H9 (cell line): ENCODE data around the gene HES1. TPM values are rescaled to one million over a fixed set of nuclear protein-coding genes. Genes with fewer than 3 reads are reported as not detected.

Experiments
- DNase-seq: peaks from one replicate; pipeline ENCODE4 v3.0.0-alpha.2; 2017
- H2AFZ ChIP-seq: one replicate; pipeline ENCODE4 v1.6.1; 2013; ENCODE audit warnings: mild to moderate bottlenecking, low read length, control low read depth, moderate library complexity
- H2AK5ac ChIP-seq: 2 replicates; pipeline ENCODE4 v1.6.1; 2013; ENCODE audit warnings: low read length, control low read depth, mixed read lengths; ENCODE audit not compliant: insufficient read length
- H2BK120ac ChIP-seq: one replicate; pipeline ENCODE4 v1.6.1; 2013; ENCODE audit warnings: low read depth, mild to moderate bottlenecking, low read length, control low read depth, inconsistent platforms; ENCODE audit not compliant: poor library complexity, severe bottlenecking
- H2BK12ac ChIP-seq: 2 replicates; pipeline ENCODE4 v1.6.1; 2013; ENCODE audit warnings: low read length, control low read depth, mixed read lengths, low read depth; ENCODE audit not compliant: insufficient read length
- H2BK15ac ChIP-seq: 2 replicates; pipeline ENCODE4 v1.6.1; 2013; ENCODE audit warnings: low read depth, low read length, control low read depth
- H2BK20ac ChIP-seq: one replicate; pipeline ENCODE4 v1.6.1; 2013; ENCODE audit warnings: low read depth, mild to moderate bottlenecking, low read length, control low read depth, inconsistent platforms; ENCODE audit not compliant: poor library complexity, severe bottlenecking
- H2BK5ac ChIP-seq: 2 replicates; pipeline ENCODE4 v1.6.1; 2013; ENCODE audit warnings: low read length, control low read depth, mixed read lengths; ENCODE audit not compliant: insufficient read length
- H3K14ac ChIP-seq: 2 replicates; pipeline ENCODE4 v1.6.1; 2013; ENCODE audit warnings: low read length, control low read depth; ENCODE audit not compliant: insufficient read depth
- H3K18ac ChIP-seq: 2 replicates; pipeline ENCODE4 v1.6.1; 2013; ENCODE audit warnings: low read depth, mild to moderate bottlenecking, mixed read lengths, low read length, control low read depth; ENCODE audit not compliant: insufficient read length
- H3K23ac ChIP-seq: 2 replicates; pipeline ENCODE4 v1.6.1; 2013; ENCODE audit warnings: low read length, control low read depth, mixed read lengths, low read depth; ENCODE audit not compliant: insufficient read length
- H3K23me2 ChIP-seq: 2 replicates; pipeline ENCODE4 v1.6.1; 2013; ENCODE audit warnings: low read depth, mild to moderate bottlenecking, mixed read lengths, low read length, control low read depth; ENCODE audit not compliant: insufficient read length, poor library complexity, severe bottlenecking
- H3K27ac ChIP-seq: 2 replicates; pipeline ENCODE4 v1.5.1; 2013; ENCODE audit warnings: low read length, control low read depth, mixed read lengths, low read depth; ENCODE audit not compliant: insufficient read length
- H3K27me3 ChIP-seq: 2 replicates; pipeline ENCODE4 v1.6.1; 2013; ENCODE audit warnings: low read length, control low read depth, inconsistent platforms; ENCODE audit not compliant: insufficient read depth
- H3K4ac ChIP-seq: 2 replicates; pipeline ENCODE4 v1.6.1; 2013; ENCODE audit warnings: low read depth, mild to moderate bottlenecking, control low read depth, inconsistent platforms, low read length, moderate library complexity
- H3K4me1 ChIP-seq: 2 replicates; pipeline ENCODE4 v1.6.1; 2013; ENCODE audit warnings: low read length, control low read depth, inconsistent platforms; ENCODE audit not compliant: insufficient read depth
- H3K4me2 ChIP-seq: 2 replicates; pipeline ENCODE4 v1.6.1; 2013; ENCODE audit warnings: low read length, control low read depth, mixed read lengths; ENCODE audit not compliant: insufficient read length, insufficient read depth
- H3K56ac ChIP-seq: 2 replicates; pipeline ENCODE4 v1.6.1; 2013; ENCODE audit warnings: low read depth, mild to moderate bottlenecking, mixed read lengths, low read length, control low read depth; ENCODE audit not compliant: insufficient read length
- H3K79me1 ChIP-seq: 2 replicates; pipeline ENCODE4 v1.6.1; 2013; ENCODE audit warnings: low read depth, mild to moderate bottlenecking, moderate library complexity, low read length, control low read depth, inconsistent platforms; ENCODE audit not compliant: insufficient read depth, poor library complexity, severe bottlenecking
- H3K79me2 ChIP-seq: 2 replicates; pipeline ENCODE4 v1.6.1; 2013; ENCODE audit warnings: low read length, control low read depth, inconsistent platforms; ENCODE audit not compliant: insufficient read depth
- H3K9ac ChIP-seq: 2 replicates; pipeline ENCODE4 v1.6.1; 2013; ENCODE audit warnings: low read length, control low read depth, mixed read lengths; ENCODE audit not compliant: insufficient read length; ENCODE audit errors: extremely low read depth
- H3K9me3 ChIP-seq: one replicate; pipeline ENCODE4 v1.6.1; 2013; ENCODE audit warnings: low read depth, low read length, inconsistent platforms; ENCODE audit not compliant: control insufficient read depth
- H3T11ph ChIP-seq: one replicate; pipeline ENCODE4 v1.6.1; 2013; ENCODE audit warnings: mild to moderate bottlenecking, low read length, control low read depth, inconsistent platforms
- H4K20me1 ChIP-seq: one replicate; pipeline ENCODE4 v1.6.1; 2013; ENCODE audit not compliant: control insufficient read depth, insufficient read length, insufficient read depth
- H4K5ac ChIP-seq: 2 replicates; pipeline ENCODE4 v1.6.1; 2013; ENCODE audit warnings: low read depth, mild to moderate bottlenecking, mixed read lengths, low read length, control low read depth; ENCODE audit not compliant: insufficient read length
- H4K8ac ChIP-seq: replicated peaks from 2 replicates; pipeline ENCODE4 v1.6.1; 2013; ENCODE audit warnings: low read length, control low read depth, mixed read lengths, low read depth; ENCODE audit not compliant: insufficient read length
- H4K91ac ChIP-seq: 2 replicates; pipeline ENCODE4 v1.6.1; 2013; ENCODE audit warnings: low read depth, mild to moderate bottlenecking, moderate library complexity, mixed read lengths, low read length, control low read depth; ENCODE audit not compliant: insufficient read length
- H3K27ac Mint-ChIP-seq, 3 experiments: 2 replicates in 2 of 3; 3 replicates in 1 of 3; pipeline ENCODE4 v1.8.0; 2020 to 2021; ENCODE audit warnings: mixed read lengths in 3 of 3, mild to moderate bottlenecking in 1 of 3, moderate library complexity in 1 of 3
- H3K27me3 Mint-ChIP-seq: 2 replicates; pipeline ENCODE4 v1.8.0; 2021; ENCODE audit warnings: low read depth, mild to moderate bottlenecking, moderate library complexity, mixed read lengths
- H3K36me3 Mint-ChIP-seq, 3 experiments: 2 replicates in 2 of 3; 3 replicates in 1 of 3; pipeline ENCODE4 v1.8.0; 2020 to 2021; ENCODE audit warnings: low read depth in 3 of 3, mixed read lengths in 3 of 3; ENCODE audit not compliant: insufficient read depth in 1 of 3
- H3K4me1 Mint-ChIP-seq, 2 experiments: 2 replicates each; pipeline ENCODE4 v1.8.0; 2020; ENCODE audit warnings: mixed read lengths in 2 of 2
- H3K4me3 Mint-ChIP-seq, 2 experiments: 2 replicates in 1 of 2; 3 replicates in 1 of 2; pipeline ENCODE4 v1.8.0; 2020 to 2021; ENCODE audit warnings: mild to moderate bottlenecking in 2 of 2, mixed read lengths in 2 of 2, moderate library complexity in 1 of 2
- H3K9me3 Mint-ChIP-seq, 2 experiments: 2 replicates in 1 of 2; 3 replicates in 1 of 2; pipeline ENCODE4 v1.8.0; 2020; ENCODE audit warnings: mild to moderate bottlenecking in 2 of 2, mixed read lengths in 2 of 2, moderate library complexity in 1 of 2
- WGBS: extraction: QIAGEN DNeasy Blood & Tissue Kit; methylation state at CpG from one replicate; pipeline ENCODE4 v1.1.7; 2013; ENCODE audit warnings: missing lambda C conversion rate, low lambda C conversion rate, mixed read lengths; ENCODE audit not compliant: insufficient read length; ENCODE audit errors: extremely low coverage; 5-methylcytosine and 5-hydroxymethylcytosine counted together
- total RNA-seq: library from RNA; stranded (reverse); gene quantifications from 2 replicates; pipeline ENCODE4 v1.2.1, GENCODE V29; 2021
- TF ChIP-seq, protein P1 (sequence below): fragments of 200-600 bp; sonication (generic); conservative IDR thresholded peaks from 3 replicates; pipeline ENCODE4 v1.8.0; 2021; ENCODE audit warnings: antibody characterized with exemption, mild to moderate bottlenecking

Gene HES1
- total RNA-seq, 1 experiment from 2014 or later, result 23.2 TPM

DNA sequence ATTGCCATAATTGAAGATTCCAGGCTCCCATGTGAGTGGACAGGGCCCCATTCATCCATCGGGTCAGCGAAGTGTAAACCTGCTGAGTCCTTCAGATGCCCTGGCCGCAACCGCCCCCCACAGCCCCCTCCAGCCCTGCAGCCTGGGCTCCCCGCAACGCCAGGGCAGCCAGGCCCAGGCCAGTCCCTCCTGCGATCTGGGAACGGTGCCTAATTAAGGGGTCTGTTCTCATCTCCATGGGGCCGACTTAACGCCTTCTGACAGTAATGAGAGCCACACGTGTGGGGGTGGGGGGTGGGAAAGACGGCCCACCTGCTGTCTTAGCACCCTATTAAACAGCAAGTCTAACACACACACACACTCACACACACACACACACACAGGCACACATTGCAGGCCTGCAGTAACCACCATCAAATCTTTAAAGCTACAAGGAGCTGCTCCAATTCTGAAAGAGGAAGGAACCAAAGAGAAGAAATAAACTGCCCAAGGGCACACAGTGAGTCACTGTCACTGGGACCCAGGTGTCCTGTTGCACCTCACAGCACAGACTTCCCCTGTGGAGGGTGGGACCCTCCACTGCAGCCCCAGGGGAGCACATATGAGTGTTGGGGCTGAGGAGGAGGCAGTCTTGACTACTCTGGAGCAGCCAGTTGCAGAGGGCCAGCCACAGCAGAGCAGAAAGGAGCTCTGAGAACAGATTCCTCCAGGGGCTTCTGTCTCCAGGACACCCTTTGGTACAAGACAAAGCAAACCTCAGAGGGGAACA, 31.8 kb upstream of the HES1 start:
- TF ChIP-seq, protein P1, sequence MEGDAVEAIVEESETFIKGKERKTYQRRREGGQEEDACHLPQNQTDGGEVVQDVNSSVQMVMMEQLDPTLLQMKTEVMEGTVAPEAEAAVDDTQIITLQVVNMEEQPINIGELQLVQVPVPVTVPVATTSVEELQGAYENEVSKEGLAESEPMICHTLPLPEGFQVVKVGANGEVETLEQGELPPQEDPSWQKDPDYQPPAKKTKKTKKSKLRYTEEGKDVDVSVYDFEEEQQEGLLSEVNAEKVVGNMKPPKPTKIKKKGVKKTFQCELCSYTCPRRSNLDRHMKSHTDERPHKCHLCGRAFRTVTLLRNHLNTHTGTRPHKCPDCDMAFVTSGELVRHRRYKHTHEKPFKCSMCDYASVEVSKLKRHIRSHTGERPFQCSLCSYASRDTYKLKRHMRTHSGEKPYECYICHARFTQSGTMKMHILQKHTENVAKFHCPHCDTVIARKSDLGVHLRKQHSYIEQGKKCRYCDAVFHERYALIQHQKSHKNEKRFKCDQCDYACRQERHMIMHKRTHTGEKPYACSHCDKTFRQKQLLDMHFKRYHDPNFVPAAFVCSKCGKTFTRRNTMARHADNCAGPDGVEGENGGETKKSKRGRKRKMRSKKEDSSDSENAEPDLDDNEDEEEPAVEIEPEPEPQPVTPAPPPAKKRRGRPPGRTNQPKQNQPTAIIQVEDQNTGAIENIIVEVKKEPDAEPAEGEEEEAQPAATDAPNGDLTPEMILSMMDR, result no peak
- Histone ChIP-seq H4K91ac (no peak overlapping the region), H3K56ac (no peak overlapping the region), H3K14ac (no peak overlapping the region), H3K18ac (no peak overlapping the region), H3K9me3 (no peaks in the 10 kb centered on the region), H3K79me1 (no peaks in the 10 kb centered on the region), H4K20me1 (no peaks in the 10 kb centered on the region), H3K79me2 (no peaks in the 10 kb centered on the region), H2AK5ac (no peak overlapping the region), H4K8ac (no peak overlapping the region), H2BK120ac (no peak overlapping the region), H4K5ac (no peak overlapping the region), H2BK15ac (no peak overlapping the region), H2BK5ac (no peak overlapping the region), H3K27me3 (no peaks in the 10 kb centered on the region), H2BK12ac (no peak overlapping the region), H2AFZ (no peak overlapping the region), H3K4me2 (no peak overlapping the region), H3K23me2 (no peaks in the 10 kb centered on the region), H3K9ac (no peak overlapping the region), H3T11ph (no peak overlapping the region), H2BK20ac (no peak overlapping the region), H3K4me1 (no peaks in the 10 kb centered on the region), H3K27ac (no peak overlapping the region), H3K4ac (no peak overlapping the region), H3K23ac (no peak overlapping the region)
- no peak overlapping the region for H3K27ac Mint-ChIP-seq
- H3K36me3 Mint-ChIP-seq, result no peaks in the 10 kb centered on the region
- peaks cover 25% of the 10 kb centered on the region for H3K27me3 Mint-ChIP-seq
- DNase-seq, result no peak
- H3K4me1 Mint-ChIP-seq, result peaks cover 7 to 18% of the 10 kb centered on the region in 2 experiments
- H3K4me3 Mint-ChIP-seq, result no peak overlapping the region
- no peaks in the 10 kb centered on the region for H3K9me3 Mint-ChIP-seq
- WGBS, result no CpG with 5 or more reads among the region's 12 CpGs
